Brain microvascular endothelial cell (primary cell): ENCODE measurements around the gene DEF6.
"Not testable (repeated sequence)": the region's sequence is repeated elsewhere in the genome, so short reads cannot be mapped to it uniquely, and the experiment has no call there.

ENCODE experiments used
- DNase-seq: peaks from one replicate; pipeline ENCODE4 v3.0.0-alpha.2; 2020
- H3K27ac ChIP-seq: fragments of 250-450 bp; sonication (Bioruptor Pico); 2 replicates; pipeline ENCODE4 v1.5.1; 2020; ENCODE audit warnings: mild to moderate bottlenecking, moderate library complexity
- H3K27me3 ChIP-seq: fragments of 250-450 bp; sonication (Bioruptor Pico); replicated peaks from 2 replicates; pipeline ENCODE4 v1.5.1; 2020; ENCODE audit warnings: mild to moderate bottlenecking
- H3K36me3 ChIP-seq: fragments of 250-450 bp; sonication (Bioruptor Pico); replicated peaks from 2 replicates; pipeline ENCODE4 v1.5.1; 2020; ENCODE audit warnings: mild to moderate bottlenecking
- H3K4me3 ChIP-seq: 2 replicates; pipeline ENCODE4 v1.5.1; 2011; ENCODE audit warnings: low read depth, mild to moderate bottlenecking, control low read depth, low read length, moderate library complexity
- in situ Hi-C: cut with HindIII; loops from 2 replicates; pipeline ENCODE4 v1.10.0; 2017; ENCODE audit warnings: low sequenced_read_pairs, low pct_ligation_motif_present
- TF ChIP-seq, protein P1 (sequence below): IDR thresholded peaks from 2 replicates; pipeline ENCODE4 v1.5.1; 2011; ENCODE audit warnings: low read depth, mild to moderate bottlenecking, moderate library complexity, low read length, control low read depth, inconsistent platforms; ENCODE audit errors: missing control alignments

The DEF6 gene

DNA sequence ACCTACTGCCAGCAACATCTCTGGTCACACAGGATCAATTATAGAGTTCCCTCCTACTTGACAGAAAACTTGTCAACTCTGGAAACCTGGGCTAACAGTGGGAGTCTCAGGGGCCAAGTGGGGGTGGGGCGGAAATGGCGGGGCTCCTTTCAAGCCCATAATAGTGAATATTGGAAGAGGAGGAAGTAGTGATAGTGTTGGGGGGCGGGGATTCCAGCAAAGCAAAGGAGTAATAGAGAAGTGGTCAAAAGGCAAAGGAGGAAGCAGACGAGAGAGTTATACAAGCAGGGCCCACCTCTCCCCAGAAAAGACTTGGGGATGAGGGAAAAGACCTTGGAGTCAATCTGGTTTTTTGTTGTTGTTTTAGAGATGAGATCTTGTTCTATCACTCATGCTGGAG is 2.1 kb downstream of the DEF6 start:
- Histone ChIP-seq H3K27me3 (no peaks in the 10 kb centered on the region), H3K36me3 (peaks cover 4% of the 10 kb centered on the region), H3K4me3 (no peak overlapping the region), H3K27ac (no peak overlapping the region)
- TF ChIP-seq, protein P1, sequence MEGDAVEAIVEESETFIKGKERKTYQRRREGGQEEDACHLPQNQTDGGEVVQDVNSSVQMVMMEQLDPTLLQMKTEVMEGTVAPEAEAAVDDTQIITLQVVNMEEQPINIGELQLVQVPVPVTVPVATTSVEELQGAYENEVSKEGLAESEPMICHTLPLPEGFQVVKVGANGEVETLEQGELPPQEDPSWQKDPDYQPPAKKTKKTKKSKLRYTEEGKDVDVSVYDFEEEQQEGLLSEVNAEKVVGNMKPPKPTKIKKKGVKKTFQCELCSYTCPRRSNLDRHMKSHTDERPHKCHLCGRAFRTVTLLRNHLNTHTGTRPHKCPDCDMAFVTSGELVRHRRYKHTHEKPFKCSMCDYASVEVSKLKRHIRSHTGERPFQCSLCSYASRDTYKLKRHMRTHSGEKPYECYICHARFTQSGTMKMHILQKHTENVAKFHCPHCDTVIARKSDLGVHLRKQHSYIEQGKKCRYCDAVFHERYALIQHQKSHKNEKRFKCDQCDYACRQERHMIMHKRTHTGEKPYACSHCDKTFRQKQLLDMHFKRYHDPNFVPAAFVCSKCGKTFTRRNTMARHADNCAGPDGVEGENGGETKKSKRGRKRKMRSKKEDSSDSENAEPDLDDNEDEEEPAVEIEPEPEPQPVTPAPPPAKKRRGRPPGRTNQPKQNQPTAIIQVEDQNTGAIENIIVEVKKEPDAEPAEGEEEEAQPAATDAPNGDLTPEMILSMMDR, result no peak
- DNase-seq, result no peak
- in situ Hi-C loops, result no loop called here

DNA sequence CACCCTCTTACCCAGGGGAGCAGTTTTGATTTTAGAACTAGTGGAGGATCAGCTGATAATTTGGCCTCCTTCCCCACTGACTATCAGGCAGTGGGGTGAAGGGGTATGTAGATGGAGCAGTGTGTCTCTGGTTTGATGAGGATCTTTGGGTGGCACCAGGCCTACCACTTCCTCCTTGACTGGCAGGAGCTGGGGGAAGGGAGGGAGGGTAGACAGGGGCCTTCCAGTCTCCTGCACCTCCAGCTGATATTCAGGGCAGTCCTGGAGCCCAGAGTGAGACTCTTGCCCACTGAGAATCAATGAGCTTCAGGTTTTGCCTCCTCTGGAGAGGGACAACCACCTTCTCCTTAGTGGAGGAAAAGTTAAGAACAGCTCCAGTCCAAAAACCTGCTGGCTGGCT is 3.2 kb downstream of the DEF6 start:
- Histone ChIP-seq H3K4me3 (no peak overlapping the region), H3K27me3 (no peaks in the 10 kb centered on the region), H3K27ac (no peak overlapping the region), H3K36me3 (no peaks in the 10 kb centered on the region)
- in situ Hi-C loops, result no loop called here
- TF ChIP-seq, protein P1, result no peak
- DNase-seq, result no peak

DNA sequence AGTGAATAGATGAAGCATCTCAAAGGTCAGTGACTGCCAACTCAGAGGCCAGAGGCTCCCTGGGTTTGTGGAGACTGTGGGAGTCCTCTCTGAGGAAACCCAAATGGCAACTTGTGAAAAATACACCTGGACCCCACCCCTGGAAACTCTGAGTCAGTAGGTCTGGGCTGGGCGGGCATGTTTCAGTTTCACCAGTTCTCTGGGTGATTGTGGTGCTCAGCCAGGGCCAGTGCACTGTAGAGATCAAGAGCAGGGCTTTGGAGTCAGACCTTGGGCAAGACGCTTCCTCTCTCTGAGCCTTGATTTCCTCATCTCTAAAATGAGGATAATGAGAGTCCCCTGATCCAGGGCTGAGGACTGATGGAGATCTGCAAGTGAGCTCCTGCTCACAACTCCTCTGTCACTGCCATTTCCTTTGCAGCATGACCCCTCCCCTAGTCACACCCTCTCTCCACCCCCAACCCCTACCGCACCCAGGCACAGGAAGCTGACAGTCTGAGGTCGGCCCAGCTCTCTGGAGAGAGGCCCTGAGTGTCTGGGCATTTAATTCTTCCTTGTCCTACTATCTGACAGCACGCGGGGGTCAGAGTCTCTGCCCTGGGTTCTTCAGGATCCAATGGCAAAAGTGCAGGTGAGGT is 5.1 kb downstream of the DEF6 start:
- H3K36me3 ChIP-seq, result no peaks in the 10 kb centered on the region
- H3K27me3 ChIP-seq, result no peaks in the 10 kb centered on the region
- no peak overlapping the region for H3K4me3 ChIP-seq
- DNase-seq, result no peak
- no peak overlapping the region for H3K27ac ChIP-seq
- in situ Hi-C loops, result no loop called here
- TF ChIP-seq, protein P1, result no peak

DNA sequence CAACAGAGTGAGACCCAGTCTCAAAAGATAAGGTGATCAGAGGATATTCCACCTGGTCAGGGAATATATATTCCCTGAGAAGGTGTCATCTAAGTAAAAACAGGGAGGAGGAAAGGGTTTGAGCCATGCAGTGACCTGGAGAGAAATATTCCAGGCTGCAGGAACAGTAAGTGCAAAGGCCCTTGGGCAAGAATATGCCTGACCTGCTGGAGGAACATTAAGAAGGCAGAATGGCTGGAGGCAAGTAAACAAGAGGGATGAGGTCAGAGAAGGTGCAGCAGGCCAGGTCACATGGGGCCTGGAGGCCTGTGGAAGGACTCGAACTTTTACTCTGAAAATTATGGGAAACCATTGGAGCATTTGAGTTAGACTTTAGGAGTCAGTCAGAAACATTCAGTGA is 6.7 kb downstream of the DEF6 start:
- H3K27me3 ChIP-seq, result no peaks in the 10 kb centered on the region
- no peak overlapping the region for H3K27ac ChIP-seq
- in situ Hi-C loops, result no loop called here
- TF ChIP-seq, protein P1, result no peak
- H3K4me3 ChIP-seq, result no peak overlapping the region
- H3K36me3 ChIP-seq, result no peaks in the 10 kb centered on the region
- no peak for DNase-seq

DNA sequence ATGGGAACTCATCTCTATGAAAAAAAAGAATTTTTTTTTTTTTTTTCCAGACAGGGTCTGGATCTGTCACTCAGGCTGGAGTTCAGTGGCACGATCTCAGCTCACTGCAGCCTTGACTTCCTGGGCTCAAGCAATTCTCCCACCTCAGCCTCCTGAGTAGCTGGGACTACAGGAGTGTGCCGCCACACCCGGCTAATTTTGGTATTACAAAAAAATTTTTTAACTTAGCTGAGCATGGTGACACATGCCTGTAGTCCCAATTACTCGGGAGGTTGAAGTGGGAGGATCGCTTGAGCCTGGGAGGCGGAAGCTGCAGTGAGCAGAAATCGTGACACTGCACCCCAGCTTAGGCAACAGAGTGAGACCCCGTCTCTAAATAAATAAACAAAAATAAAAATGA is 7.5 kb downstream of the DEF6 start:
- Histone ChIP-seq H3K4me3 (no peak overlapping the region), H3K27ac (no peak overlapping the region), H3K27me3 (no peaks in the 10 kb centered on the region), H3K36me3 (no peaks in the 10 kb centered on the region)
- no peak for DNase-seq
- in situ Hi-C loops, result no loop called here
- TF ChIP-seq, protein P1, result no peak

DNA sequence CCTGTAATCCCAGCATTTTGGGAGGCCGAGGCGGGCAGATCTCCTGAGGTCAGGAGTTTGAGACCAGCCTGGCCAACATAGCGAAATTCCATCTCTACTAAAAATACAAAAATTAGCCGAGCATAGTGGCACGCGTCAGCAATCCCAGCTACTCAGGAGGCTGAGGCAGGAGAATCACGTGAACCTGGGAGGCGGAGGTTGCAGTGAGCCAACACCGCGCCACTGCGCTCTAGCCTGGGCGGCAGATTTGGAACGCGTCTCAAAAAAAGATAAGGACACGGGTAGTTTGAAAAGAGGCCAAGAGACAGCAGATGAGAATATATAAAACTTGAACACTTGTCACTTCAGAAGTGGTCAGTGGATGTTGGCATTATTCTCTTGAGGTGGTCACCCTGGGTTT is 9.5 kb downstream of the DEF6 start:
- DNase-seq, in situ Hi-C loops: not testable (repeated sequence)

DNA sequence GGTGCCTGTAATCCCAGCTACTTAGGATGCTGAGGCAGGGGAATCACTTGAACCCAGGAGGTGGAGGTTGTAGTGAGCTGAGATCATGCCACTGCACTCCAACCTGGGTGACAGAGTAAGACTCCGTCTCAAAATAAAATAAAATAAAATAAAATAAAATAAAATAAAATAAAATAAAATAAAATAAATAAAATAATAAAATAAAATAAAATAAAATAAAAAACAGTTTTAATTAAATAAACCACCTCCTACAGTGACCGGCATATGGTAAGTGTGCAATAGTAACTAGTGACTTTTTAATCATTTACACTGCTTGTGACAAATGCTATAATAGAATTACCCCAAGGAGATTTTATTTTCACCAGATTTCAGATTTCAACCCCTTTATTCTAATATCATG is 10.9 kb downstream of the DEF6 start:
- H3K27ac ChIP-seq, H3K36me3 ChIP-seq: not testable (repeated sequence)

More for the DNA sequence above, 9.5 kb downstream of the DEF6 start:
- H3K27me3 ChIP-seq, H3K4me3 ChIP-seq, H3K36me3 ChIP-seq, H3K27ac ChIP-seq: not testable (repeated sequence)

More for the DNA sequence above, 10.9 kb downstream of the DEF6 start:
- H3K27me3 ChIP-seq, in situ Hi-C loops, DNase-seq, H3K4me3 ChIP-seq: not testable (repeated sequence)
